CD8-positive, alpha-beta memory T cell (primary cell): ENCODE results near the gene SSUH2. TPM values are rescaled to one million over a fixed set of nuclear protein-coding genes. Genes with fewer than 3 reads are reported as not detected.

Source experiments
- CTCF ChIA-PET: fragments of 350-600 bp; sonication (Branson Sonifier 250); formaldehyde crosslinking; loops from one replicate; lab custom pipeline; 2021; ENCODE audit warnings: antibody characterized with exemption; lab: Charles Lee
- POLR2A ChIA-PET: fragments of 350-600 bp; sonication (Branson Sonifier 250); formaldehyde crosslinking; loops from one replicate; lab custom pipeline; 2021; ENCODE audit warnings: antibody characterized with exemption; lab: Charles Lee
- DNase-seq, 5 donors: peaks; one replicate each; pipeline versions ENCODE4 v3.0.0 to v3.0.0-alpha.2; 2020 to 2022; ENCODE audit warnings: mixed read lengths in 1 of 5
- H3K27ac ChIP-seq: one replicate; pipeline ENCODE4 v1.7.0; 2013; ENCODE audit warnings: low read depth, mild to moderate bottlenecking, low read length, moderate library complexity
- H3K27me3 ChIP-seq: 2 replicates; pipeline ENCODE4 v1.7.0; 2013; ENCODE audit warnings: low read length, mild to moderate bottlenecking; ENCODE audit not compliant: insufficient read depth, poor library complexity, severe bottlenecking
- H3K36me3 ChIP-seq: 2 replicates; pipeline ENCODE4 v1.7.0; 2013; ENCODE audit warnings: mild to moderate bottlenecking, low read length, moderate library complexity; ENCODE audit not compliant: insufficient read depth
- H3K4me1 ChIP-seq: 2 replicates; pipeline ENCODE4 v1.7.0; 2013; ENCODE audit warnings: mild to moderate bottlenecking, low read length, moderate library complexity; ENCODE audit not compliant: insufficient read depth
- H3K4me3 ChIP-seq: 2 replicates; pipeline ENCODE4 v1.7.0; 2013; ENCODE audit warnings: mild to moderate bottlenecking, low read length
- H3K9me3 ChIP-seq: 2 replicates; pipeline ENCODE4 v1.7.0; 2013; ENCODE audit warnings: mild to moderate bottlenecking, low read length
- H3K27ac Mint-ChIP-seq, 8 donors: one replicate each; pipeline ENCODE4 v1.8.0; 2020 to 2021; ENCODE audit warnings: mixed read lengths in 8 of 8, mild to moderate bottlenecking in 6 of 8, inconsistent platforms in 3 of 8, moderate library complexity in 3 of 8
- H3K27me3 Mint-ChIP-seq, 2 donors: one replicate each; pipeline ENCODE4 v1.8.0; 2020 to 2021; ENCODE audit warnings: mixed read lengths in 2 of 2, mild to moderate bottlenecking in 1 of 2, moderate library complexity in 1 of 2
- H3K36me3 Mint-ChIP-seq, 3 donors: one replicate each; pipeline ENCODE4 v1.8.0; 2020 to 2021; ENCODE audit warnings: mixed read lengths in 3 of 3, inconsistent platforms in 1 of 3, mild to moderate bottlenecking in 1 of 3
- H3K4me1 Mint-ChIP-seq, 3 donors: one replicate each; pipeline ENCODE4 v1.8.0; 2020 to 2021; ENCODE audit warnings: mixed read lengths in 3 of 3, inconsistent platforms in 1 of 3, mild to moderate bottlenecking in 1 of 3
- H3K4me3 Mint-ChIP-seq, 7 donors: one replicate each; pipeline ENCODE4 v1.8.0; 2020 to 2021; ENCODE audit warnings: mixed read lengths in 7 of 7, mild to moderate bottlenecking in 6 of 7, moderate library complexity in 4 of 7, inconsistent platforms in 2 of 7
- H3K9me3 Mint-ChIP-seq, 5 donors: one replicate each; pipeline ENCODE4 v1.8.0; 2020 to 2022; ENCODE audit warnings: mixed read lengths in 5 of 5, mild to moderate bottlenecking in 3 of 5, moderate library complexity in 2 of 5, inconsistent platforms in 1 of 5
- polyA plus RNA-seq: library from polyadenylated mRNA; unstranded; fragments of 300-500 nt; fragmentation: Illumina TruSeq; gene quantifications from one replicate; pipeline ENCODE4 v1.2.3, GENCODE V29; 2021
- total RNA-seq, 2 experiments: library from RNA; stranded (reverse); gene quantifications; one replicate each; pipeline ENCODE4 v1.2.3, GENCODE V29; 2021

Gene SSUH2
- total and polyA plus RNA-seq, 3 experiments from 2014 or later = not detected

DNA sequence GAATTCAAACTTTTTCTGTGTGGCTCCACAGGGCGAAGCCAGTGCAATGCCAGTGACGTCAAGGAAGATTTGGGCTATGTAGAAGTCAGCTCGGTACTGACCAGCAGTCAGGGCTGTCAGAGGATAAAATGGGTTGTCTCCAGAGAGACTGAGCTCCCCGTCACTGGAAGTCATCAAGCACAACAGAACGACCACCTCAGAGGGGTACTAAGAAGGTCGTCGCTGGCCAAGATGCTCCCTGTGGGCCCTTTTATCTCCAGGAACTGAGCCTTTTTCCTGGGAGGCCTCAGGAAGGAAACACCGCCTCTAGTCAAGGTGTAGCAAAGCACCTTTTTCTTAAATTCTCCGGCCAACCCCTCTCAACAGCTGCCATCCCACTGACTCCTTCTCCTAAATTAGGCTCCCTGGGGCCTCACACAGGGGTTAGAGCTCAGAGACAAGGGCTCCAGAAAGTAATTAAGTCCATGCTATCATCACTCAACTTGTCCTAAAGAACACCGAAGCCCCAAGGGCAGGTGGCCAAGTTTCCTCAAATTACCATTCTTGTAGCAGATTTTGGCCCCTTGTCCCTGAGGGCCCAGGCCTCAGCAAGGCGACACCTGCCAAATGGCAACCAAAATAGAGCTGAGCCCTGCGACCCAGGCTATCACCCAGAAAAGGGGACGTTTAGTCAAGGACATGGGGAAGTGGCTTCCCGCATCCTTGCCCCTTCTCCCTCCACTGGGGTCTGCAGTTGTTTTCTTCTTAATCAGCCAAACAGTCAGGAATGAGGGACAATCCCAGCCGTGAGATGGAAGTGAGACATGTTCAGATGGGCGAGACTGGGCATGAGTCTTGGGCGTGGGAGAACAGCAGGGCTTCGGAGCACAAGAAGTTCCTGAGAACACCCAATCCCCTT, 48.0 kb downstream of the SSUH2 start:
- H3K36me3 Mint-ChIP-seq = no peaks in the 10 kb centered on the region

DNA sequence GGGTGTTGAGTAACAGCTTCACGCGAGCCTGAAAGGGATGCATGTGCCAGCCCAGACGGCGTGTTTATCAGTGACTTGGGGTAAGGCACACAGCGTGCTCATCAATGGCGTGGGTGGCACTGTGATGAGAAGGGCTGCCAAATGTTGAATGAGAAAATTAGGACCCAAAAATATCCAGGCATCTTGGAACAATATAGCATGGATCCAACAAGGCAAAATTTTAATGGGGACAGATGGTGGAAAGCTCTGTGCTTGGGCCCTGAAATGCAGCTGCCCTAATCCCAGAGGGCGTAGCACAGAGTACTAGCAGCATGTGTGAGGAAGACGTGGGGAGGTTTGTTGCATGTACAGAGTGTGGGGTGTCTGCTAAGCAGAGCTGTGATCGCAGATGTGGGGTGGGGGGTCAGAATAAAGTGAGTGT, 48.9 kb downstream of the SSUH2 start:
- Histone ChIP-seq H3K9me3 (no peaks in the 10 kb centered on the region), H3K4me3 (no peak overlapping the region), H3K27me3 (no peaks in the 10 kb centered on the region), H3K27ac (no peak overlapping the region), H3K4me1 (no peaks in the 10 kb centered on the region), H3K36me3 (no peaks in the 10 kb centered on the region)
- Mint-ChIP-seq H3K4me3 (no peak overlapping the region), H3K9me3 (no peaks in the 10 kb centered on the region), H3K36me3 (no peaks in the 10 kb centered on the region), H3K27me3 (peaks cover 1 to 6% of the 10 kb centered on the region in 2 donors), H3K27ac (no peak overlapping the region), H3K4me1 (no peaks in the 10 kb centered on the region)
- CTCF ChIA-PET = no interaction called here
- POLR2A ChIA-PET = no interaction called here
- DNase-seq = no peak

More for the DNA sequence above, 48.0 kb downstream of the SSUH2 start:
- Histone ChIP-seq H3K9me3 (no peaks in the 10 kb centered on the region), H3K36me3 (no peaks in the 10 kb centered on the region), H3K27me3 (no peaks in the 10 kb centered on the region), H3K4me1 (no peaks in the 10 kb centered on the region), H3K27ac (no peak overlapping the region), H3K4me3 (no peak overlapping the region)
- POLR2A ChIA-PET = no interaction called here
- Mint-ChIP-seq H3K27ac (no peak overlapping the region), H3K4me3 (no peak overlapping the region), H3K27me3 (peaks cover 0 to 1% of the 10 kb centered on the region in 2 donors), H3K9me3 (no peaks in the 10 kb centered on the region), H3K4me1 (no peaks in the 10 kb centered on the region)
- CTCF ChIA-PET = no interaction called here
- DNase-seq = no peak

DNA sequence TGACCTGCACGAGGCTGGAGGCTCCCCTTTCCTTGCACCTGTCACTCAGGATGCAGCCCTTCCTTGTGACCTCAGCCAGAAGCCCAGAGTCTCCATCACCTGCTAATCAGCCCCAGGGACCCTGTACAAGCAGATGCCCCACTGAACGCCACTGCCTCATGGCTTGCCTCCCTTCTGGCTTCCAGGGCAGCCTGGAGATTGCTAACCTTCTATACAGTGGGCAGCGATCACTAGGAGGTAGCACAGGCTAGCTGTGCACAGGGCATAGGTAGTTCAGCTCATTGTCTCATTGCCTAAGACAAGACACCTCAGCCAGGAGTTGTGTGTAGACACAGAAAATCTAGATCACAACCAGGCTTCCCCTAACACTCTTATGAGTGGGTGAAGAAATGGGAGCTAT, 49.3 kb downstream of the SSUH2 start:
- H3K4me1 ChIP-seq = no peaks in the 10 kb centered on the region
- H3K4me3 ChIP-seq = no peak overlapping the region
- Mint-ChIP-seq H3K9me3 (no peaks in the 10 kb centered on the region), H3K4me3 (no peak overlapping the region), H3K36me3 (no peaks in the 10 kb centered on the region), H3K4me1 (no peaks in the 10 kb centered on the region), H3K27me3 (peaks cover 1 to 6% of the 10 kb centered on the region in 2 donors), H3K27ac (no peak overlapping the region)
- no peak for DNase-seq
- no peak overlapping the region for H3K27ac ChIP-seq
- ChIA-PET POLR2A (no interaction called here), CTCF (no interaction called here)
- no peaks in the 10 kb centered on the region for H3K36me3 ChIP-seq
- no peaks in the 10 kb centered on the region for H3K9me3 ChIP-seq
- H3K27me3 ChIP-seq = no peaks in the 10 kb centered on the region

DNA sequence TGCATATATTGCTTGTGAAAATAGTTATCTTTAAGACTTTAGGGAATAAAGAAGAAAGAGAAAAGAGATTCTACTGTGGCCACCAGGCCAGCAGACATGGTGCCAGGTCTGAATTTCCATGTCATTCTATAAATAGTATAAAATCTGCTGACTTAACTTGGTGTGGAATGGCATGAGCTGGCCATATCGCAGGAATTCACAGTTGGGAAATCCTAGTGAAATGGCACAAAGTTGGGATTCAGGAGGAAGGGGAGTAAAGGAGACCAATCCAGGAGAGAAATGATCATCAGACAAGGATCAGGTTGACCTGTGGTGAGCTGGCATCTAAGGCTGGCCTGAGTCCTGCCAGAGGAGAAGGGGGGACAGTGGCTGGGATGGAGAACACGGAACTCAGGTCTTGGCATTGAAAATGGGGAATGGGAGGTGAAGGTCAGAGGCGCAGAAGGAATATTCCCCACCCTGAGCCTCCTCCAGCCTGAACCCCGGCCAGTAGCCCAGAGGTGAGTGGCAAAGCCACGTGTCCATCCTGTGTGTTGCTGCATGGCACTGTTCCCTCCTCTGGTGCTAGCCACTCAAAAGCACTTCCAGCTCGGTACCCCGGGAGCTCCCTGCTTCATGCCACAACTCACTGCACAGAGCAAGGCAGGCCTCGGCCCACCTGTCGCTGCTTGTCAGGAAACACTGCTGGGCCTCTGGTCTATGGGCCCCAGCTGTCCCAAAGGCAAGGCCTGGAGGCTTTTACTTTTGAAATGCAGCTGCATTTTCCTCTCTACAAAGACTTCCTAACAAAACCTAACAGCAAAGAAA, 51.4 kb downstream of the SSUH2 start:
- CTCF ChIA-PET = no interaction called here
- no peak overlapping the region for H3K27ac Mint-ChIP-seq
- H3K4me3 ChIP-seq = no peak overlapping the region
- no peak overlapping the region for H3K27ac ChIP-seq
- no peaks in the 10 kb centered on the region for H3K36me3 ChIP-seq
- H3K27me3 ChIP-seq = no peaks in the 10 kb centered on the region
- H3K9me3 Mint-ChIP-seq = no peaks in the 10 kb centered on the region
- H3K4me3 Mint-ChIP-seq = no peak overlapping the region
- no peaks in the 10 kb centered on the region for H3K4me1 ChIP-seq
- no peaks in the 10 kb centered on the region for H3K36me3 Mint-ChIP-seq
- no peaks in the 10 kb centered on the region for H3K4me1 Mint-ChIP-seq
- no peak for DNase-seq
- peaks cover 1 to 6% of the 10 kb centered on the region in 2 donors for H3K27me3 Mint-ChIP-seq
- no peaks in the 10 kb centered on the region for H3K9me3 ChIP-seq
- POLR2A ChIA-PET = no interaction called here

DNA sequence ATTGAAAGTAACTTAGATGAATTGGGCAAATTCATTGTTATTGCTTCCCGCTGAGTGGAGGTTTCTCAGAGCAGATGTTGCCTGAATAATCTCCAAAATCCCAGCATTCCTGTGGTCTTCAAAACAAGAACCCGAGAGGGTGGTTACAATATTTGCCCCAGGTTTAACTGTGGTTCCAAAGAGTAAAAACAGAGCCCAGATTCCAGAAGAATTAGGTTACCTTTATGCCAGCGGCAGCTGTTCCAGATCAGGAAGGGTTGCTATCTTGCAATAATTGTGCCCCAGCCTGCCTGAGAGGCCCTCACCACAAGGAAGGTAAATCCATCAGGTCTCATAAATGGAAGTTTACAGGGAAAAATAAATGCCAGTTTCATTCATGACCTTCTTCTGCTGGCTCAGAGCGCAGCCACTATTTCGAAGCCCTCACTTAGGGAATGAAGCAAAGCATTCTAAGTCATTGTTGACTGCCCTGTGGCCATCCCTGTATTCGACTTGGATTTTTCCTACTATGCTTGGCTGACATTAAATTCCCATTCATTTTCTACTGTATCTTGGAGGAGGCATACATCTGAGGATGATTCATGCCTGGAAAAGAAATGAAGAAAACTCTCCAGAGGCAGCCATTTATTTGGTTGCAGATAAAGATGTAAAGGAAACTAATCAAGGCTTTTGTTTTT, 54.6 kb downstream of the SSUH2 start:
- Mint-ChIP-seq H3K4me3 (no peak overlapping the region), H3K27me3 (peaks cover 2 to 6% of the 10 kb centered on the region in 2 donors), H3K9me3 (no peaks in the 10 kb centered on the region), H3K27ac (no peak overlapping the region), H3K36me3 (no peaks in the 10 kb centered on the region), H3K4me1 (no peaks in the 10 kb centered on the region)
- H3K4me1 ChIP-seq = no peaks in the 10 kb centered on the region
- DNase-seq = no peak
- POLR2A ChIA-PET = no interaction called here
- no peaks in the 10 kb centered on the region for H3K27me3 ChIP-seq
- H3K9me3 ChIP-seq = no peaks in the 10 kb centered on the region
- H3K4me3 ChIP-seq = no peak overlapping the region
- CTCF ChIA-PET = no interaction called here
- no peak overlapping the region for H3K27ac ChIP-seq
- H3K36me3 ChIP-seq = no peaks in the 10 kb centered on the region

DNA sequence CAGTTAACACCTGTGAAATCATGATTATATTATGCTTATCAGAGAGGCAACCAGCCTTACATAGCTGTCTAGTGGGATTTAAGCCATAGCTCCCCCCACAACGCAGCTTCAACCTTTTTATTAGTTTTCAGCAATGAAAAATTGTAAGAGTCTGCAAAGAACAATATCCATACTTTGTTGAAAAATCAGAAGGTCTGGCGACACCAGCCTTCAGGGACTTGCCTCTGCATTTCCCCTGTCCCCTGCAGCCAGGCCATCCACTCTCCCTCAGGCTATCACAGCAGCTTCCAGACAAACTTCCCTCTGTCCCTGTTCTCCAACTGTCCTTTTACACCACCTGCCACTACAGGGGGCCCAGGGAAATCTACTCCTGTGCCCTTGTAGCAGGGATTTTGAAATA, 59.9 kb downstream of the SSUH2 start:
- H3K27ac Mint-ChIP-seq = no peak overlapping the region
- ChIA-PET CTCF (interaction anchor here (1.1 kb wide), 1 partner anchor 9 kb away, joined by 3 read pairs; no protein-coding TSS in a partner anchor), POLR2A (no interaction called here)
- H3K4me1 Mint-ChIP-seq = no peaks in the 10 kb centered on the region
- H3K4me3 Mint-ChIP-seq = no peak overlapping the region
- no peaks in the 10 kb centered on the region for H3K36me3 Mint-ChIP-seq
- no peak overlapping the region for H3K27ac ChIP-seq
- H3K4me1 ChIP-seq = no peaks in the 10 kb centered on the region
- no peaks in the 10 kb centered on the region for H3K9me3 Mint-ChIP-seq
- DNase-seq = no peak
- H3K9me3 ChIP-seq = no peaks in the 10 kb centered on the region
- peaks cover 0 to 4% of the 10 kb centered on the region in 2 donors for H3K27me3 Mint-ChIP-seq
- no peaks in the 10 kb centered on the region for H3K27me3 ChIP-seq
- H3K4me3 ChIP-seq = no peak overlapping the region
- no peaks in the 10 kb centered on the region for H3K36me3 ChIP-seq

DNA sequence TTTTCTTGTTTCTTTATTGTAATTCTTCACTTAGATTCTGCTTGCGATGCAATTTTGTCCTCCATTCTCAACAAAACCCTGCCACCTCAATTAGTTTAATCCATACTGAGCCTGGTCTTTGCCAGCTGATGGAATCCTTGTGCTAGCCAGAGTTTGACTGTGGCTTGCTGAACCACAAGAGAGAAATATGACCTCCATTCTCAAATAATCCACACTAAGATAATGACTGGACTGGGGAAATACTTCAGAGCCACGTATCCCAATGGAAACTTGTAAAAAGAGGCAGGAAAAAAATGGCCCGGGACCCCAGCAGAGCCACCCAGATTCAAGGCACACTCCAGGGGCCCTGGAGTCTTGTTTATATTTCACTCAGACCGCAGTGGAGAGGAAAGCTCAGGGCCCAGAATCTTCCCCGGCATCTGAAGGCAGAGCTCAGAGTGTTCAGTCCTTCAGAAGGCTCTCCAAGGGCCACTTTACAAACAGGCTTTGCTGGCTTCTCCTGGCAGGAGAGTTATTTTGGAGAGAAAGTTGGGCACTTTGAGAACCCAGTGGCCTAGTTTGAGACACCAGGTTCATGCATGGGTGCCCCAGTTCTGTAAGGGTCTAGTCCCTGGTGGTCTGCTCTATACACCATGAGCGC, 62.7 kb downstream of the SSUH2 start:
- no peaks in the 10 kb centered on the region for H3K9me3 Mint-ChIP-seq
- H3K4me3 ChIP-seq = no peak overlapping the region
- no peaks in the 10 kb centered on the region for H3K36me3 Mint-ChIP-seq
- no peaks in the 10 kb centered on the region for H3K4me1 Mint-ChIP-seq
- no peak overlapping the region for H3K27ac ChIP-seq
- H3K4me3 Mint-ChIP-seq = no peak overlapping the region
- no peaks in the 10 kb centered on the region for H3K4me1 ChIP-seq
- H3K9me3 ChIP-seq = no peaks in the 10 kb centered on the region
- no peak overlapping the region for H3K27ac Mint-ChIP-seq
- ChIA-PET POLR2A (no interaction called here), CTCF (no interaction called here)
- DNase-seq = no peak
- no peaks in the 10 kb centered on the region for H3K27me3 ChIP-seq
- H3K27me3 Mint-ChIP-seq = peaks cover 0 to 4% of the 10 kb centered on the region in 2 donors
- no peaks in the 10 kb centered on the region for H3K36me3 ChIP-seq
